GM19025 (cell line): ENCODE data around the gene PRR18.
"Not testable (repeated sequence)": the region's sequence is repeated elsewhere in the genome, so short reads cannot be mapped to it uniquely, and the experiment has no call there.

ENCODE experiments used
- ATAC-seq: cut with Tn5 transposase; IDR thresholded peaks from one replicate; pipeline ENCODE4 v1.9.1; 2021; ENCODE audit warnings: mild to moderate bottlenecking, low read depth, moderate library complexity; ENCODE audit not compliant: unreplicated experiment

Gene PRR18, protein sequence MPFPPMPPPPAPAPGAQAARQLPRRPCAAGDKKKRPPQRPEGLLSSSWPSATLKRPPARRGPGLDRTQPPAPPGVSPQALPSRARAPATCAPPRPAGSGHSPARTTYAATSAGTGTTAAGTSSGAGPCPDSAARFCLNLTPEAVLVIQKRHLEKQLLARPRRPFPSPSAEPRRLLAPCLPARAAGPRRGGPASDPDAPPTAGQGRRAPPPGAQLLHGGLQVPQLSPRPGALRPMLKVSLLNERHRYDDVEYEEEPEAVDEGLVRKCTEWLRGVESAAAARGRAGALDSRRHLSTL

DNA sequence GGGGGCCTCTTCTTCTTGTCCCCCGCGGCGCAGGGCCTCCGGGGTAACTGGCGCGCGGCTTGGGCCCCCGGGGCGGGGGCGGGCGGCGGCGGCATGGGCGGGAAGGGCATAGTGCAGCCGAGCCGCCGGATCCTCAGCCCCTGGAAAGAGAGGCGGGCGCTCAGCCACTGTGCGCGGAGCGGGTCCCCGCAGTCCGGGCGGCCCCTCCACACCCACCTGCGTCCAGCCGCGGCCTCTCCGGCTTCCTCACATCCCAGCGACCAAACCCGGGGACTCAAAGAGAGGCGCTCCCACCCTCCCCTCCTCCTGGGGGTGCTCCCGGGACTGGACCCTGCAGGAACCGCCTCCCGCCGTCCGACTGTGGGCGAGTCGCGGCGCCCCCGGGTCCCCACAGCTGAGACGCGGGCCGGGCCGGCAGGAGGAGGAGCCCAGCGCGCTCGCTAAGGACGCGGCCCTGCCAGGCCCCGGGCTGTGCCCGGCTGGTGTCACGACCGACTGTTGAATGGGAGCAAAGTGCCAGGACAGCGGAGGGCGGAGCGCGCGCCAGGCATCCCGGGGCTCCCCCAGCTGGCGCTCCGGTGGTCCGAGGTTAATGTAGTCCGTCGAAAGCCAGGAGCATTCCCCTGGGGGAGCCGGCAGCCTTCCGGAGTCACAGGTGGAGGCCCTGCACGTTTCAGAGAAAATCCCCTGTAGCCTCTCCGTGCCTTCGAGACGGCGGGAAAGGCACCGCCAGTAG is at the start of gene PRR18:
PRR18 (minus strand) TSS at position 360 of the 736 bp plus-strand sequence; CDS start at position 110, 250 bp downstream.
- ATAC-seq = peak; percentile 55

DNA sequence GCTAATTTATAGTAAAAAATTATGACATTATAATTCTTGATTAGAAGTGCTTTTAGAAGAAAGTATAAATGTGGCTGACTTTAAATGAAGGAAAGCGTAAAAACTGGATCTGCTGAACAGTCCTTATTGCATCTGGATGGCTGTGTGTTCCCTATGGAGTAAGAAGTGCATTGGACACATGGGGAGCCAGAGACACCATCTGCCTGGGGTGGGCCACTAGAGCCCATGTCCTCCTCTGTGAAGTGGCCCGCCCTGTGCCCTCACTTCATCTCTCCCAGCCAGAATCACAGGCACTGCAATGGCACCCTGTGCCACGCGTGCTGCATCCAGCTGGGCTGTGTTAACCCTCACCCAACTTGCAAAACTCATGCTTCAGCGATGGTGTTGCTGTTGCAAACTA is 47.4 kb upstream of the PRR18 start:
- ATAC-seq = no peak

DNA sequence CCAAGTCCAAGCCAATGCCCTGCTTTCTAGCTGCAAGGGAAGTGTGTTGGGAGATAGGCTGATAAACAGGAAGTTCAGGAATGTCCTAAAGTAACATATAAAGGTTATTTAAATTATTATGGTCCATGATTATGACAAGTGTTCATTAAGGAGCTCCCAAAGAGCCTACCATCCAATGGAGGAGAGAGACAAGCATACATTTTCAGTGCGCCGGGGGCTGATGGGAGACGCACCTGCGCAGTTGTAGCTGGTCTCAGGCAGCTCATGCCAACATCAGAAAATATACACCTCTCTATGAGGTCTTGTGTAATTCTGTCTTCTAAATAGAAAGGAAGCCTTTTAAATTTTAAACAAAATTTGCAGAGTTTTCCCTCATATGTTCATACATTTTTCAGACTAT is 46.8 kb upstream of the PRR18 start:
- no peak for ATAC-seq

DNA sequence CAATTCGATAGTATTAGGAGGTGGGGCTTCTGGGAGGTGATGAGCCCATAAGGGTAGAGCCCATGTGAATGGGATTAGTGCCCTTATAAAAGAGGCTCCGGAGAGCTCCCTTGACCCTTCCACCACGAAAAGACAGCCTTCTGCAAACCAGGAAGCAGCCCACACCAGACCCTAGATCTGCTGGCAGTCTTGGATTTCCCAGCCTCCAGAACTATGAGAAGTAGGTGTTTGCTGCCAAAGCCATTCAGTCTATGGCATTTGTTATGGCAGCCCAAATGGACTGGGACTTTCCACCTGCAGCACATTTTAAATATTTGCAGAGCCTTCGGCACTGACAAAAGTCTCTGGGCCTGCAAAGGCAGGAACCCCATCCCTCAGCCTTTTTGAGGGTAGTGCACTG is 46.0 kb upstream of the PRR18 start:
- no peak for ATAC-seq

DNA sequence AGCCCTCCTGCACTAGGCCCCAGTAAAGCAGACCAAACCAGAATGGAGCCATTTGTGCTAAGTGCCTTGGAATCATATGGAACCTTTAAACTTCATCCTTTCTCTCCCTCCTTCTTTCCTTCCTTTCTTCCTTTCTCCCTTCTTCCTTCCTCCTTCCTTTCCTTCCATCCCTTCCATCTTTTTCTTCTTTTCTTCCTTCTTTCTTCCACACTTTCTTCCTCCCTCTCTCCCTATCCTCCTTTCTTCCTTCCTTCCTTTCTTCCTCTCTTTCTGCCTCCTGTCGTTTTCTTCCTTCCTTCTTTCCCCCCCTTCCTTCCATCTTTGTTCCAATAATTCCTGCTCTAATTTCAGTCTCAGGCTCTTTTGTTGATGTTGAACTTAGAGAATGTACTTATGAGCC is 45.3 kb upstream of the PRR18 start:
- no peak for ATAC-seq

DNA sequence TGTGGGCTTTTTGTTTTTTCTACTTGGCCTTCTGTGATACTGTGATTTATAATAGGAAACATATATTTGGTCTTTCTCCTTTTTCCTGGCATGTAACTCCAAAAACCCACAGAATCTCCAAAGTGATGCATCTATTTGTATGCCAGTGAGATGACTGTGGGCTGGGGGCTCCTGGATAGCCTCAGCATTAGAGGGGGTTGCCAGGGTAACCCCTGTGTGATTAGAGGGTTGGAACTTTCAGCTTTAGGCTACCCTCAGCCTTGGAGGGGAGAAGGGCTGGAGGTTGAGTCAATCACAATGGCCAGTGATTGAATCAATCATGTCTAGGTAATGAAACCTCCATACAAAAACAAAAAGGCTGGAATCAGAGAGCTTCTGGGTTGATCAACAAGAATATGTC is 44.7 kb upstream of the PRR18 start:
- ATAC-seq = no peak

DNA sequence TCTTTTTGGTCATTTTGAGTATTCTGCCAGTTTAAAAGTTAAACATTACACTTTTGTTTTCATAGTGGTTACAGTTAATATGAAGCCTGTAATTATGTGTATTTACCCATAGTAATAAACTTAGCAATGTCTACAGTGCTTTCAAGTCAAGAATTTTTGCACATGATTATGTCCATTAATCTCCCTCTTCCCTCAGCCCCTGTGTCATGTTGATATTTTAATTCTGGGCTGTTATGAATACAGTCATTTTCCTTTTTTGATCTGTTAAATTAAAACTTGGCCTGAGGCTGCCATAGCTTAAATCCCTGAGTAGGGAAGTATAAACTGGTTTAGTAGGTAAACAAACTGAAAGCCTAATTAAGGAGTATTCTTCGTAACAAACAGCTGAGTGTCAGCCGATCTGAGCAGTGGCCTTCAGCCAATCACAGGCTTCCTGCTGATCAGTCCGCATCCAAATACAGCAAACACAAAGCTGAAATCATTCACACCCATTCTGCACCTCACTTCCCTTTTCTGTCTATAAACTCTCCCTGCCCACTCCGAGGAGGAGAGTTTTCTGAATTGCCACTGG is 43.6 kb upstream of the PRR18 start:
- peak; percentile 98 for ATAC-seq

DNA sequence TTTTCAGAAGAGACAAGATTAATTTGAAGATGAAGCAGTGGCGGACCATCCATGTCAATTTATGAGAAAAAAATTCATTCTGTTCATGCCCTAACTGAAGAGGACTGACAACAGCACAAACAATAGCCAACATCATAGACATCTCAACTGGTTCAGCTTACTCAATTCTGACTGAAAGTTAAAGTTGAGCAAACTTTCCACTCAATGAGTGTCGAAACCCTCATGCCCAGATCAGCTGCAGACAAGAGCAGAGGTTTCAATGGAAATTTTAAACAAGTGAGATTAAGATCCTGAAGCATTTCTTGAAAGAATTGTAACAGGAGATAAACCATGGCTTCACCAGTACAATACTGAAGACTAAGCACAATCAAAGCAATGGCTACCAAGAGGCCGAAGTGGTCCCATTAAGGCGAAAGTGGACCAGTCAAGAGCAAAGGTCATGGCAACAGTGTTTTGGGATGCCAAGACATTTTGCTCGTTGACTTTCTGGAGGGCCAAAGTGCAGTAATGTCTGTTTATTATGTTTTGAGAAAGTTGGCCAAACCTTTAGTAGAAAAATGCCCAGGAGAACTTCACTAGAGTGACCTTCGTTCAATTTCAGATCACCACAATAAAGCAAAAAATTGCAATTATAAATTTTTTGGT is 40.2 kb upstream of the PRR18 start:
- ATAC-seq = no peak

DNA sequence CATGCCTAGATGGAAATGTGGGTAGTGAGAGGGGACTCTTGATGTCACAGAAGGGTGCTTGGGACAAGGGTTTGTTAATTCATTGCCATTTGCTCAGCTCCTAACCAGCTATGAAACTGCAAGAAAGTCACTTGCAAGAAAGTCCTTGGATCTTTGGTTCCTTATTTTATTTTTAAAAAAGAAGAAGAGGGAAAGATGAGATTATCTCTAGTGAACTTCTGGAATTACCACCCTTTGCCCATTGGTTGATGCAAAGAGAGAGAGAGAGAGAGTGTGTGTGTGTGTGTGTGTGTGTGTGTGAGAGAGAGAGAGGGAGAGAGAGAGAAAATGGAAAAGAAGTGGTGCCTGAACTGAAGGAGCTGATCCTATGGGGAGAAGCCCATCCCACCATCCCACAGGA is 38.8 kb upstream of the PRR18 start:
- ATAC-seq = no peak

DNA sequence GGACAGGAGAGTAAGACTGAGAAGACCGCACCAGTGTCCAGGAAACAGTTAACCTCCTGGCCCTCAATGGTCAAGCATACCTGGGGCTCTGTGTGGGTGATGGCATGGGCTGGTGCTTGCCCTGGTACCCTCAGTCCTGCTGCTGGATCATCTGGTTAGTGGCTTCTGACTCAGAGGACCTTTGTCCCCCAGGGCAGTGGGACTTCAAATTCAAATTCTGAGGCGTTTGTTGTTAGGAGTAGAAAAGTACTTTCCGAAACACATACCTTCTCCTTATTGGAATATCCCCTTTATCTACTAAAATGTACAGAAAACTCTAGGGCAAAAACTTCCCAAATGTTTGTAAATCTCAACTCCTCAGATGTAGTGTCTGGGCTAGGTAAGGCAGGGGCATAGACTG is 38.3 kb upstream of the PRR18 start:
- ATAC-seq = no peak

DNA sequence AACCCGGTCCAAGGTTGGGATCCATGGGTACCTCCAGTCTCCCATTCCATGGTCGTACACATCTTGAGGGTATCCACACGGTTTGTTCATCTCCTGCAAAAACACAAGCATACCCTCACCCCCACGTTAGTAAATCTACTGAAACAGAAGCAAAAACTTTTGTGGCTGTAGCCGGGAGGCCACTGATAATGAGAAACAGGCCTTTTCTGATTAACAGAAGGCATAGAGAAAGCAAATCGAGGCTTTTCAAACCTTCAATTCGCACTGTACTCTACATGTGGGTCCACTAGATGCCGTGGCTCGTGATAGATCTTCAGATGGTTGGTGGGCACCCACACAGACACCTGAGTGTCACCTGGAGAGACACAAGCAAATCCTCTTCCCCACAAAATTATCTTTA is 37.5 kb upstream of the PRR18 start:
- ATAC-seq = not testable (repeated sequence)

DNA sequence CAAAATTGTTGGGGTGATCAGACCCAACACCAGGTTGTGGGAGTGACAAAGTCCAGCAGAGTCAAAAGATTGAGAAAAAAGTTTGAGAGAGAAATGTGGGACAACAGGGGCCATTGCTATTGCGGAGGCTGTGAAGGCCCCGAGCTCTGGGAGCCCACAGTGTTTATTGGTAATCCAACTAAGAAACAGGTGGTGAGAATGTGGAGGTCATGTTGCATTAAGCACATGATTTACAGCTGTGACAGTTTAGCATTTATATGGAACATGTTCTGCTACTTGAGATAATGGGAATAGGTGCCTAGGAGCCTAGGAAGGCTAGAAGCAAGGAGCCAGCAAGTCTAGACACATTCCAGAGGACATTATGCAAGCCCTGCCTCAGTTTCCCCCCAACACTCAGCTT is 36.7 kb upstream of the PRR18 start:
- ATAC-seq = not testable (repeated sequence)

DNA sequence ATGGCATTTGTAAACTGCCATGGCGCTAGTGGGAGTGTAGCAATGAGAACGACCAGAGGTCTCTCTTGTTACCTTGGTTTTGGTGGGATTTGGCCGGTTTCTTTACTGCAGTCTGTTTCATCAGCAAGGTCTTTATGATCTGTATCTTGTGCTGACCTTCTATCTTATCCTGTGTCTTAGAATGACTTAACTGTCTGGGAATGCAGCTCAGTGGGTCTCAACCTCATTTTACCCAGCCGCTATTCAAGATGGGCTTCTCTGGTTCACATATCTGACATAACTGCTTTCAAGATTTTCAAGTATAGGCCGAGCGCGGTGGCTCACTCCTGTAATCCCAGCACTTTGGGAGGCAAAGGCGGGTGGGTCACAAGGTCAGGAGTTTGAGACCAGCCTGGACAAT is 36.0 kb upstream of the PRR18 start:
- ATAC-seq = no peak

DNA sequence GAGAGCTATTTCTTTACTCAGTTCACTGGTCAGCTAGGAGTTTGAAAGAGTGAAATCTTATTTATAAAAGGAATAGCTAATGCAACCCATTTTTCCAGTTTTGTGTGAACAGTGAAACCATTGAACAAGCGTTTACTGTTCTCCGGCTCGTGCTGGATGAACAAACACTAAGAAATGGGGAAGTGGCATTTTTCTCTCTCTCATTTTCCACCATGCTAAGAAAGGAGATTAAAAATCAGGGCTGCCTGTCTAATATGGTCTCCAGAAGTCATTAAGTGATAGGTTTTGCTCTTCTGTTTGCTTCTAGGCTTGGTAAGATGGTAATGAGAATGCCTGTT is 34.9 kb upstream of the PRR18 start:
- ATAC-seq = peak; percentile 7

DNA sequence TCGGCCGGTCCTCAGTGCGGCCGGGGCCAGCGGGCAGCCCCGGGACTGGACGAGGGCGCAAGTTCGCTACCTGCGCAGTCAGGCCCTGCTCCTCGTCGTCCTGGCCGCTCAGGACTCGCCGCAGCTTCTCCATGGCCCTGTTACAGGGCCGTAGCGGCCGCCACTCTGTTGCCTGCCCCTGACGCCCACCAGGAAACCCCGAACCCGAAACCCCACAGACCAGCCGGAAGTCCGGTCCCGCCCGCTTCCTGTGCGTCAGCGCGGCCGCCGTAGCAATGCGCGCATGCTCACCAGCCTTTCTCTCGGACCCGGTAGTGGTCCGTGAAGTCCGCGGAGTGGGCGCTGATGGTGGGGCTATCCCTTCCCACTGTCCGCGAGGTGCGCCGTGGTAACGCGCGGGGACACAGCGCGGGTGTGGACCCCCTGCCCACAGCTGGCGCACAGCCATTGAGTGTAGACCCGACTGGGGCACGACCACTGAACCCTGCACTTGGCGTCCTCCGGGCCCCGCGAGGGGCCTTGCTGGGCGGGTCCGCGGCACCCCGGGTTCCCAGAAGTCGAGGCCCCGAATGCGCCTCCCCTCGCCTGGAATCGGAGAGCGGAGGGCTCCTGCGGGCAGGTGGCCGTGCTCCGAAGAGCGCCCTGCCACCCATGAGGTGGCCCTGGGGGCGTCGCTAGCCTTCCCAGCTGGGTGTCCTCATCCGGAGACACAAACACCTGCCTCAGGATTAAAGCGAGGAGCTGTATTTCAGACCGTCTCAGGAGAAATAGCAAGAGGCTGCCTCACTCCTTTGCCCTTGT is 34.4 kb upstream of the PRR18 start, which contains the start of gene SFT2D1:
SFT2D1 (minus strand) TSS at position 197 of the 801 bp plus-strand sequence; CDS start at position 133, 64 bp downstream.
- peak; percentile 91 for ATAC-seq

DNA sequence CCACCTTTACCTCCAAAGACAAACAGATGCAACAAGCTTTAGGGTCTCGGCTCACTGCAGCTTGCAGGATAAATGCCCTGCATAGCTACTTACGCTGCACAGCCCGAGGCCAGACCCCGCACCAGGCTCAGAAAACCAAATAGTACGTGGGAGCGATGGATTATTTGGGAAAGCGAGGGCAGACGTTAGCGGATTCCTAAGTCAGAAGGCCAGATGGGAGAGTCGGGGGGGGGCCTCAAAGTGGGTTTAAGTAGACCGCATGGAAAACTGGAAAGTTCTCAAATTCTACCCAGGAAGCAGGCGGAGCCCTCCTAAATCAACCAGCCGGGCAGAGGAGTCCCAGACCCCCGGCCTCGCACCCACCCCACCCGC is 33.8 kb upstream of the PRR18 start:
- ATAC-seq = no peak

DNA sequence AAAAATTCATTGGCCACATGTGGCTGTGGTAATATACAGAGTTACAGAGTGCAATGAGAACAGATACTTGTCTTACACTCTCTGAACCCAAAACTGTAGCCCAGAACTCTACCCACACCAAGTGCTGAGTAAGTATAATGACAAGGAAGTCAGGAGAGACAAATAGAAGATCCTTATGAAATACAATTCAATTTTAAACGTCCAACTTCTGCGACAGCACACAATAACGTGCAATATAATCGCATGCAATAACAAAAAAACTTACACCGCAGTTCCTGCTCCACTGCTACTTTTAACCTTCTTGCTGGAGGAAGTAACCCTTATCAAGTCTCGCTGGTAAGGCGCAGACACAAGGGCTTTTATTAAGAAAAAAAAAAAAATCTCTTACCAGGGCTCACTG is 33.3 kb upstream of the PRR18 start:
- no peak for ATAC-seq

DNA sequence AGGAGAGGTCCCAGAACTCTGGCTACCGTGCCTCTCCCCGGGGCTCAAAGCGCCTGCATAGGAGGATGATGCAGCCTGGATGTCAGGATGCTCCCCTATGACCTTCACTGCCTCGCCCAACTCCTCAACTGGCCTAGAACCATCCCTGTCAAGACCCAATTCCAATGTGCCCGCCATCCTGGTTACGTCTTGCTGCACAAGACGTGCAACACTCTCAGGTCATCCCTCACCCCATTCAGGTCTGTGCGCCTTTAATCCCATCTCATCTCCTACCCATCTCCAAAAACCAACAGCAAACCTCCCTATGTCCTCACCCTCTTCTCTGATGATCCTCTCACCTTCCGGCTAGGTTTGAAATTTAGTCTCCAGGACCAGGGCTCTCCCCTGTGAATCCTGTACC is 30.7 kb upstream of the PRR18 start:
- no peak for ATAC-seq

DNA sequence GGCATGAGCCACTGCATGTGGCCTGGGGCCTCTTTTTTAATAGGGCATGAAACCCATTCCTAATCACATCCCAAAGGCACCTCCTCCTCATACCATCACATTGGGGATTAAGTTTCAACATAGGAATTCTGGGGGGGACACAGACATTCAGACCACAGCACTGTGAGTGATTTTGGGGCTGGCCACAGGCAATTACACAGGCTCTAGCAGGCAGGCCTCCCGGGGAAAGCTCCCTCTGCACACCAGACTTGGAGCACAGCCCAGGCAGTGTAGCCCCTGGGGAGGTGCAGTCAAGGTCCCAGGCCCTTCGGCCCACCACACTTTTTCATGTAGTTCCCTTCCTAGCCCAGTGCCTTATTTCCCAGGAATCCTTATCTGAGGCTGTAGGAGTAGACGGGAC is 28.7 kb upstream of the PRR18 start:
- no peak for ATAC-seq
